Superior temporal gyrus (tissue), 1 donor: ENCODE measurements around the gene UNC5C.
A peak's percentile ranks its signal among the peaks of the same experiment; 100 is the strongest.

ENCODE experiments used
- DNase-seq: peaks from one replicate; pipeline ENCODE4 v3.0.0-alpha.2; 2016; ENCODE audit errors: extremely low spot score

Gene UNC5C

DNA sequence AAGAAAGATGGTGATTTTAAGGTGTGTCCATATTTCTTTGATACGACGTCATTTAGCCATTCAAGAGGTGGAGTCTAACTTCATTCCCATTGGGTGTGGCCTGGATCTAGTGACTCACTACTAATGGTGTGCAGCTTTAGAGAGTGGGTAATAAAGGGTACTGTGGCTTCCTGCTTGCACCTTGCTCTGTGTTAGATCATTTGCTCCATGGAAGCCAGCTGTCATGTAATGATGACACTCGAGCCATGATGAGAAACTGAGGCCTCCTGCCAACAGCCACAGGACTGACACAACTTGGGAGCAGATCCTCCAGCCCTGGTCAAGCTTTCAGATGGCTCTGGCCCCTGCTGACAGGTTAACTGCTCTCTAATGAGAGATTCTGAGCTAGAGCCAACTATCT, 82.0 kb downstream of the UNC5C start:
- DNase-seq, result no peak

DNA sequence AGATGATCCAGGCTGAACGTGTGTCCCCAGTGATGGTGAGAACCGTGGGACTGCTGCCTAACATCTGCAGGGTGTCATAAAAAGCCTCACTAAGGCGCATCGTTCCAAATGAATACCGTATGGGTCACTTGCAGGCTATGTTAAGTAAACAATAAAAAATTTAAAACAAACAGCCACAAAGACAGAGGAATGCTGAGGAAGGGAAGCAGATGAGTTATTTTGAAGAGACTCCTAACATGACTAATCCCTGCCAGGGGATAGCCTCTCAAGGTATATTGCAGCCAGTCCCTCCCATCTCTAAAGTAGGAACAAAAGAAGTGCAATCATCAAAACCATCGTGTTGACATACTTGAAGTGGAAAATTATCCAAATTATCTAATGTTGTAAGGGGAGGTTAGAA, 83.8 kb downstream of the UNC5C start:
- peak; percentile 35 for DNase-seq

DNA sequence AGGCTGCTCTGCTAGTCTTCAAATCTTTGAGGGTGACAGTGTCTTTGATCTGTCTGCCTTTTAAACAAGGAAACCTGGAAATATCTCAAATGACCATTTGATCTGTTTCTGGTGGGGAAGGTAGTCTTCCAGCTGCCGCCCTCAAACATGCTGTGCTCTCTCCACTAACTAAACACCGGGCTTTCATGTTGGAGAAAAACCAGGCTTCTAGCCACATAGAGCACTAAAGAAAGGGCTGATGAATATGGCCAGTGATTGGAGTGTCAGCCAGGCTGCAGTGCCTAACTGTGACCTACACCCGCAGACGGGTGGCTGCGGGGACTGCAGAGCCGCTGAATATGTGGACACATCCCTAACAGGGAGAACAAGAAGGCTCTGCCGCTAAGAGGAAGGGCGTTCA, 85.9 kb downstream of the UNC5C start:
- DNase-seq, result no peak

DNA sequence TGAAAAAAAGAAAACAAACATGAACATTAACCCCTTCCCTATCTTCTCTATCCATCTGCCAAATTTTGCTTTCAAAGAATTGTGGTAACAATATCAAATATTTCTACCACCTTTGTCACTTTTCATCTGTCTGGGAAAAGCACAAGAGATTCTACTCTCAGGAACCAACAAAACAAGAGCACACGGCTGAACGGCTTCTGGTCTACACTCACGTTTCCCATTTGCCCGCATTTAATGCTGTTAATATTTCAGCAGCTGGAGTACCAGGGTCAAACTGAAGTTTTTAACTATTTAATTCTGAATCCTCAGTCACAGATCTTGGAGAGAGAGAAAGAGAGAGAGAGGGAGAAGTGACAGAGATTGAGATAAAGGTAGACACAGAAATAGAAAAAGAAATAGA, 91.4 kb downstream of the UNC5C start:
- no peak for DNase-seq

DNA sequence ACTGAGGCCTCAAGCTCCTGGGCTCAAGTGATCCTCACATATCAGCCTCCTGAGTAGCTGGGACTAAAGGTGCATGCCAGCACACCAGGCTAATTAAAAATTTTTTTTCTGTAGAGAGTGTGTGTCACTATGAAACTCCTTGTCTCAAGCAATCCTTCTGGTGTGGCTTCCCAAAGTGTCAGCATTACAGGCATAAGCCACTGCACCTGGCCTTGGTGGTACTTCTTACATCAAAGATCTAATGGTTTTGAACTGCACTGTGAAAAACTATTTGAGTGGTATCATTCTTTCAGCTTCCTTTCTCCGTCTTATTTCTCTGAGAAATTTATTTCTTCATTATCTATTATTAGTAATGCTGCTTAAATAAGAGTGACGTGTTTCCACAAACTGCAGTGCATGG, 98.5 kb downstream of the UNC5C start:
- no peak for DNase-seq

DNA sequence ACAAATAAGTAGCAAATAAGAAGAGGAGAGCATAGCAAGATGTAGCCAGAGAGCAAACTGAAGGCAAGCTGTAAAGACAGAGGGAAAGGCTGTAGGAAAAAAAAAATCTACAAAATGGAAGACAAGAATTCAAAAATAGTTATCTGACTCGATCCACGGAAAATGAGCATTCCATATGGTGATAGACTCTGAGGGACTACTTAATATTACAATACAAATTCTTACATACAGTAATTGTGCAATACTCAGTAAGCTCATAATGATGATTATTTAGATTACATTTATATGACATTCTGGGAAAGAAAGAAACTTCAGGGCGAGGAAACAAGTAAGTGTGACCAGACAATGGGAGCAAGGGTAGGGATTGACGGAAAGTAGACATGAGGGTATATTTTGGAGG, 102.6 kb downstream of the UNC5C start:
- DNase-seq, result no peak

DNA sequence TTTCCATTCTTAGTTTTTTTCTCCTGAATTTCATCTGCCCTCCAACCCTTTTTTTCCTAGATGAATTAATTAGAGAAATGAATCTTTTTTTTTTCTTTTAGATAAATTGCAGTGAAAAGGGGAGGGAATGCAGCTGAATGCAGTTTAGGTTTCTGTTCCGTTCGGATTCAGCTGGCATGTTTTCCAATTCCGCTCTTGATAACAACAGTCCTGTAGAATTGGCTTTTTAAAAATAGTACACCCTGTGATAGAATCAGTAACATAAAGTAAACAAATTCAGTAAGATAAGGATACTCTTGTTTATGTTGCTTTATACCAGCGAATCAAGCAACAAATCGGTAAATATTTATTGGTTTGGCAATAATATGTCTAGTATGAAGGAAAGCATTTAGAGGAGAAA, 103.5 kb downstream of the UNC5C start:
- no peak for DNase-seq

DNA sequence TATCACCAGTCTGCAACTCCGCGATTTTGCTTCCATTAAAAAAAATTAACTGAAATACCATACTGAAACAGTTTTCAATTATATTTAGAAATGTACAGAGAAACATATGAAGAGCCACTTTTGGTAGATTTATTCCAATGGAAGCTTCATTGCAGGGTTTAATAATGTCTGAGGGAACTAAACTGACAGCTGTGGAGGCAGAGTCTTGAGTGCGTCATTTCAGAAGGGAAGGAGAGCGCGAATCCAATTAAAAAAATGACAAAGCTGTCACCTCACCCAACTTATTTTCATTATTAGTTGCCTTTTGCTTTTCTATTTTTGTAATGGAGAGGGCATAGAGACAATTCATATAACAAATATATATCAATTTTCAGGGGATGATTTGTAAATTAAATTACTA, 104.0 kb downstream of the UNC5C start:
- no peak for DNase-seq

DNA sequence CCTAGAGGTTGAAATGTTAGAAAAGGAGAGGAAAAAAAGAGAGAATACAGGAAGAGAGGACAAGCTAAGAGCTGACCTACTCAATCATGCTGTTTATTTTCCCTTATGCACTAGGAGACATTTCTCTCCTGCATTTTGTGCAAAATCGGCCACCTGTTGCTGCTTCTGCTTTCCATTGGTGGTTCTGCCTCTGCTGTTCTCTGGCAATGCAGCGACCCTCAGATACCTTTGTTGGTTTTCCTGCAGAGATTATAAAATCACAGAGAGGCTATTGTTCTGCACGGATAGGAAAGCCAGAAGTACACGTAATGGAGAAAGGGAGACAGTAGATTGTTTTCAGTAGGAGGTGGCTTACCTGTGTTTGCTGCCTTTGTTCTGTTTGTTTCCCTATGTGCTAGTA, 108.9 kb downstream of the UNC5C start:
- DNase-seq, result no peak

DNA sequence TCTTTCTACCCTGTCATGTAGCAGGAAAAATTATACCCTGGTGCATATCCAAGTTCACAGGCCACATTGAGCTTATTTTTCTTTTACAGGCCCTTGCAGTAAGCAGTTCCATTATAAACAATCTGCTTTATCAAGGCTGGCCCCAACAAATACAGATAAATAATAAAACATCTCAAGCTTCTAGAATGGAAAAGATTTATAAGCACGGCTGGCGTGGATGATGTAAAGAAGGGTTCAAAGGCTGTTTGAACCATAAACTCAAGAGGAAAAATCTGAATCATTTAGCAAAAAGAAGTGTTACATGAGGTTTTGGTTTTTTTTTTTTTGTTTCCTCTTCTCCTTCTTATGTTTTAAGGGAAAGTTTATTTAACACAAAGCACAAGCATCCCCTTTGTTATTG, 109.7 kb downstream of the UNC5C start:
- DNase-seq, result no peak

DNA sequence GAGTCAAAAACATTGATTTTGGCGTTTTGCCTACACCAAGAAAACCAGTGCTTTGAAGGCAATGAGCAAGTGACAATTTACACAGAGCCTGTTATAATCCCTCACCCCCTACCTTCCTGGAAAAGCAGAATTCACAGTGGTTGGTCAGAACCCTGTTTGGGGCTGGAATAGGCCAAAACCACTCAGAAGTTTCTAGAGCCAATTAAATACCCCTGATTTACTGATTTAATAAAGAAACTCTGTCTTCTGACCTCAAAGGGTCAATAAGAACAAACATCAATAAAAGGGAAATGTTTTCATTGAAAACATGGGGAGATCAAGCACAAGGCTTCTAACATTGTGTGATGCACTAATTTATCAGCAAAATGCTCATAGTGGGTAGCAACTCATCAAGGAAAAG, 116.3 kb downstream of the UNC5C start:
- DNase-seq, result no peak

DNA sequence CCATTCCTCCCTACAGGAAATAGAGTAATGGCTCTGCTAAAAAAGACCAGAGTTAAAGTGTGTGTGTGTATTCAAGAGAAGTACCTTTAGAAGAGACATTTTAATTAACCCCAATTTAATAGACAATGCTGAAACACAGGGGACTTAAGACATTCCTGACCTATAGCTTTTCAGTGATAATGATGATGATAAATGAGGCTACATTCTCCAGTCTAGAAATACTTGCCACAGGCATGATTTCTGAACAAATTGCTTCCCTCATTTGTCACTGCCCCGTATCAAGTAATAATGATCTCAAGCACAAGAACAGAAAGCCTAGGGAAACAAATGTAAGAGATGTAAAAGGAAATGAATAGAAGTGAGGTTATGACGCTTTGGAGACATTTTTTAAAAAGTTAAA, 117.1 kb downstream of the UNC5C start:
- DNase-seq, result no peak

DNA sequence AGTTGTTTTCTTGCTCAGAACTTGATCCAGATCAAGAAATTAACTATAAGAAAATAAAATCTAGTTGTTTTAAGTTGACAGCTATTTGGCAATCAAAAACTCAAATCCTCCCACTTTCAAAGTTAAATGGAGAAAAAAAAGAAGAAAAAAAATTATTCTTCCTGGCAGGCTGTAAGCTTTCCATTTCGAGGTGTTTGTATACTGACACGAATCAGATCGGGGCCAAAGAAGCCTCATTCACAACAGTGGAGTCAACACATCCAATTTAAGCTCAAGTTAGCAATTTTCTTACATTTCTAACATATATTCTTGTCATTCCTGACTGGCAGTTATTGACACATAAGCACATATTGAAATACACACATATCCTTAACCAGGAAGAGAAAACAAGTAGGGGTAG, 119.4 kb downstream of the UNC5C start:
- no peak for DNase-seq

DNA sequence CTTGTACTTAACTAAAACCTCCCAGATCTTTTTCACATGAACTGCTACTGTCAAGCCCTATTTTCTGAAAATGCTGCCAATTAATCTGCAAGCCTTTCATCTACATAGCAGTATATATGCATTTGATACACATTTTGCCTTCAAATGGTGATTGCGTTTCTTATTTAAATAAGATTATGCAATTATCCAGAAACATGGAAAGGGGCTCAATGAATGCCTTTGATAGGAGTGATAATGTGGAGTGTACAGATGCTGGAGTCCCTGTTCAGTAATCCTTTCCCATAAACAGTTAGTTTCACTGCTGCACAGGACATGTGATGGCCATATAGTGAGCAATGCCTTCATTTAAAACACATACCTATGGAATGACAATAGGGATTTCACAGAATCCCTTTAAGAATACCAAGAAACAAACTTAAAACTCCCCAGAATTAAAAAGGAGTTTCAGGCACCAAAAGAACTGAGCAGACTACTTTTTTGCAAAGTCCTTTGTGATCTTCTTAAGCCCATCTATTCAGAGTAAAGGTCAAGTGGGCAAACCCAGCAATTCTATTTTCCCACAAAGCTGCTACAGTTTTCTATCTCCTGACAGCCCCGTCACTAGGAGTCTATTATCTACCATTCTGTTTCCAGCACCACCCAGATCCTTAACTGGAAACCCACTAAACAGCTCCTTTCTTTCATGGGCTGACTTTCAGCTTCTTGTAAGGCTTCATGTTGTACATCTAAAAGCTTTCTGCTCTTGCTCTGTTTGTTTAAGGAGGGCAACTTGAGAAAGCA, 120.3 kb downstream of the UNC5C start:
- DNase-seq, result no peak

DNA sequence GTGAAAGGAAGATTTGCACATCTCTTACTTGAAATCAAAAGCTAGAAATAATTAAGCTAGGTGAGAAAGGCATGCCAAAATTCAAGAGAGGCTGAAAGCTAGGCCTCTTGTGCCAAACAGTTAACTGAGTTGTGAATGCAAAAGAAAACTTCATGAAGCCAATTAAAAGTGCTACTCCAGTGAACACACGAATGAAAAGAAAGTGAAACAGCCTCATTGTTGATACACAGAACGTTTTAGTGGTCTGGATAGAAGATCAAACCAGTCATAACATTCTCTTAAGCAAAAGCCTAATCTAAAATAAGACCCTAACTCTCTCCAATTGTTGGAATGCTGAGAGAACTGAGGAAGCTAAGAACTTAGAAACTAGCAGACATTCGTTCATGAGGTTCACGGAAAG, 122.3 kb downstream of the UNC5C start:
- DNase-seq, result no peak

DNA sequence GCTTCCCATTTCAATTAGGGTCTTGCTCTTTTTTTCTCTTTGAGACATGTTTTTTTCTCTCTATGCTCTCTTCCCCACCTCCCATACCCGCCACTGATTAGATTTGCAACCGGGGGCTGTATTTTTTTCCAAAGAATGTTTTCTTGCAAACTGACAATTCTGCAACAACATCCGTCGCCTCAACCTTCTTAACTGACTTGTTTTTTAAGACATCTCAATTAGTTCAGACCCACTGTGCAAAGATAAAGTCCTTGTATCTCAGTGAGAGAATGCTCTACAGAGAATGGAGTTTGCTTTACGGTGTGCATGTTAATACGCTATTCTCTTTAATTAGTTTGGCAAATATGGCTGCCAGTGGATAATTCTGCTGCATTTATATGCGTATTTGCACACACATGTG, 126.3 kb downstream of the UNC5C start:
- no peak for DNase-seq

DNA sequence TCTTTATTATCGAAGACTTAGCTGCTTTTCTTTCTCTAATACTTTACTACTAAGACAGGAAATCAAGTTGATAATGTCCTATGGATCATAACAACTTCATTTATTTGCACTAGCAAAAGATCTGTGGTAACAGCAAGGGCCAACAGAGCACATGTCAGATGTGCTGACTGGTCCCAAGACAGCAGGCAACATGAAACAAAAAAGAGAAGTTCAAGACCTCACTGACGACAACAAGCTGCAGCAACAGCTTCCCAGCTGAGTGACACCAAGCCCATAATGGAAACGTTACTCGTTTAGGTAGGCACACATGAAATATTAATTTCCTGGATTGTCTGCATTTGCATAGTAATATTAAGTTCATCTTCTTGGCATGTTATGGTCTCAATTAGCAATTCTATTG, 126.9 kb downstream of the UNC5C start:
- no peak for DNase-seq

DNA sequence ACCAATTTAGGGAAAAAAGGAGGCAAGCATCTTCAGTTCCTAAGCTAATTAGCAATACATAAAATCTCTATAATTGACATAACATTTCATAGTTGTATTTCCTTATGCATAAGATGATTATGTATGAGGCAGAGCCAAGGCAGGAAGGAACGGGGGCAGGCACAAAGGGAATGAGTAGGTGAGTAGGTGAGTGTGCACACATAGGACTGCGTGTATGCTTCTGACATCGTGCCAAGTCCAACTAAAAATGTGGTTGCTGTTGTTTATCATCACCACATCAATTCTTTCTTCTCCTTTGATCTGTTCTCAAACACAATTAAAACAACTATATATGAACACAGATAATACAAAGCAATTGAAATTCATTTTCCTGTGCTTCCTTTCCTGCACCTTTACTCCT, 131.2 kb downstream of the UNC5C start:
- no peak for DNase-seq

DNA sequence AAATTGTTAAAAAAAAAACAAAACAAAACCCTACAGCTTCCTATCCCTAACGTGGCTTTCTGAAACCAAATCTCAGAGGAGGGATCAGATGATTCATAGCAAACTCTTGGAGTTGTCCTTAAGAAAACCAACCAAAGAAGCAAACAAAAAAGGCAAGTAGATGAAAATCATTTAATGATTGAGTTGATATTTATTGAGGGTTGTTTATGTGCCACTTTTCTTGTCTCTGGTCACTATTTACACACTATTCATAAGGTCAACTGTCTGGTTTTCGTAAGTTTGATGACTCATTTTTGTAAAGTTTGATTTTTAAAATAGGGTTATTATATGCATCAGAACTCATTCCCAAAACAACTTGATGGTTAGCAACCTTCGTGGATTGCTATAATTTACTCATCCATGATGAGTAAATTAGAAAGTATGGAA, 133.4 kb downstream of the UNC5C start:
- DNase-seq, result no peak

DNA sequence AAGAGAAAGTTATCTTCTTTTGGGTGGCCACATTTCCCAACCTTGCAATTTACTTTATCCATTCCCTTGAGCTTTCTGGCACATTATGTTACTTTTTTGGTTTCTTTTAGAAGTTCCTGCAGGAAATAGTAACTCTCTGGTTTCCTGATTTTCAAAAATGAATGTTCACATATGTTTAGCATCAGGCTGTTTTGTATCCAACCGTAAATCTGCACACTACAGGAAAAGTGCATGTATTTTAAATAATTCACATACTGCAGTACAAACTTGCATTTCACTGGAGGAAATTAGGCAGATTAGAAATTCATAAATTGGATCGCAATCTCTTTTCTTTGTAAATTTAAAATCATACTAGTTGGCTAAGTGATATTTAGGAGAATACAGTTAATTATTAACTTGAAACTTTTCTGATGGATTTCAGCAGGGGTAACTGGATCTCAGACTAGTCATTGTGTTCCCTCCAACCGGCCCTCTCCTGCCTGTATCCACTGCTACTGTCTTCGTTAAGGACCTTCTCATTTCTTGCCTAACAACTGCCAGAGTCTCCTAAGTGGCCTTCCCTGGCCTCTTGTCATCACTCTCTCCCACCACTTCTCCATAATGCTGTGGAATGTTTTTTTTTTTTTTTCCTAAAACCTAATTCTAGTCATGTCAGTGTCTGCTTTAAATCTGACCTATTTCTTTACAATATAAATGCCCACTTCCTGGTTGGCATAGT, 137.2 kb downstream of the UNC5C start:
- DNase-seq, result no peak

DNA sequence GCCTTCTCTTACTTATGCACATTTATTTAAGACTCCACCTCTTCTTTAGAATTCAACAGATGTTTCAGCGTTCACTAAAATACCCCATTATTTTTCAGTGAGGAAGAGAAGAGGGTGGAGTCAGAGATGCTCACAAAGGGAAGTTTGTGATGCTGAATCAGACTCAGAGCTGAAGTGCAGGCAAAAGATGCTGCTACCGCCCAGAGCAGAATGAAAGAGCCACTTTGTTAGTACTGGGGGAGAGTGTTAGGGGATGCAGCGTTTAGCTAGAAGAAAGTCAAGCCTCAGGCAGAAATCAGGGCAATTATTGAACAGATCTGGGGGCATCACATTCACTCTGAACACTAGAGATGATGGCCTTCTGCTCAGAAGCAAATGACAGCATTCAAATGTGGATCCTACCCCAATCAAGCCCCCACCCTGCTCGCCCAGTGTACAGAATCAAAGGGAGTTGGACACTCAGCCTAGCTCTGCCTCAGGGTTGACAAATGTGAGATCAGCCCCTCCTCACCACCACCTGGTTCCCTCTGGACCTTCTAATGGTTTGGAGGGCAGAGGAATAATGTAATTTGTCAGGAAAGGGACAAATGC, 138.3 kb downstream of the UNC5C start:
- DNase-seq, result peak; percentile 91

DNA sequence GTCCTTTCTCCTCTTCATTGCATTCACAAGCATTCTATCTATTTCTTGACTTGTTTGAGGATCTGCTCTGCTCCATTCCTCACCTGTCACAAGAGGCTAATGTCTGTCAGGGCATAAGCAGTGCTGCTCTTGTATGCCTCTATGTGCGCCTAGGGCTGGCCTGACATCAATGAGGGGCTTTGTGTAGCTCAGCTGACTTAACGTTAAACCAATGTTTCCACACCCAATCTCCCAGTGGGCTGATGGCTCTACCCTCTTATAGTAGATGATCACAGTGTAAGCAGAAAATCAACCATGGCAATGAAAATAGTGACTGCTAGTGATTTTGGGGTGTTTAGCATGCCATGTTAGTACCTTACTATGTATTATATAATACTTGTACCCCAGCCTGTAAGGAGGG, 139.0 kb downstream of the UNC5C start:
- DNase-seq, result peak; percentile 81

DNA sequence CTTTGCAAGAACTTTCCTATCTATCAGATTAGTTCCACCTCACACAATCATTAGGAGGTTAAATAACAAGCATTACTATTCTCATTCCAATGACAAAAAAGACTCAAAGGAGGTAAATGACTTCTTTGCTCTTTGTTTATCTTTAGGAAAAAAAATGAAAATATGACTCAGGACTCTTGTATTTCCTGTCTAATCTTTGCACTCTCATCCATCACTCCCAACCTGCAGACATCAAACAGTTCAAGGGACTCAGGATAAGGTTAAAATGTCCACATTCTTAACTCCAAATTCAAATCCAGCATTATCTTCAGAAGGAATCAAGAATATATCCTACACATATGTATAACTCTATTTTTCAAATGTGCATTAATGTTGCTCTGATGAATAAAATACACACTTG, 139.6 kb downstream of the UNC5C start:
- DNase-seq, result peak; percentile 67
